IgD-negative memory B cell (primary cell): ENCODE results near the gene FOXK1. TPM values are rescaled to one million over a fixed set of nuclear protein-coding genes. Genes with fewer than 3 reads are reported as not detected.
A peak's percentile ranks its signal among the peaks of the same experiment; 100 is the strongest.

Source experiments
- H3K27ac Mint-ChIP-seq, 3 donors: one replicate each; pipeline ENCODE4 v1.8.0; 2020 to 2022; ENCODE audit warnings: mild to moderate bottlenecking in 3 of 3, mixed read lengths in 3 of 3, moderate library complexity in 1 of 3
- H3K27me3 Mint-ChIP-seq: one replicate; pipeline ENCODE4 v1.8.0; 2021; ENCODE audit warnings: mixed read lengths
- H3K36me3 Mint-ChIP-seq: one replicate; pipeline ENCODE4 v1.8.0; 2020; ENCODE audit warnings: mild to moderate bottlenecking, mixed read lengths
- H3K4me1 Mint-ChIP-seq, 3 donors: one replicate each; pipeline ENCODE4 v1.8.0; 2020 to 2022; ENCODE audit warnings: mixed read lengths in 3 of 3, mild to moderate bottlenecking in 1 of 3
- H3K4me3 Mint-ChIP-seq, 4 donors: one replicate each; pipeline ENCODE4 v1.8.0; 2020 to 2022; ENCODE audit warnings: mild to moderate bottlenecking in 4 of 4, mixed read lengths in 4 of 4, moderate library complexity in 3 of 4
- H3K9me3 Mint-ChIP-seq, 3 donors: one replicate each; pipeline ENCODE4 v1.8.0; 2020 to 2021; ENCODE audit warnings: mixed read lengths in 3 of 3, mild to moderate bottlenecking in 1 of 3
- polyA plus RNA-seq: library from polyadenylated mRNA; unstranded; fragments of 300-500 nt; fragmentation: Illumina TruSeq; gene quantifications from one replicate; pipeline ENCODE4 v1.2.3, GENCODE V29; 2021

FOXK1 gene
- polyA plus RNA-seq, 1 donor from 2014 or later = 2.3 TPM

- Mint-ChIP-seq H3K27ac (peak within 1 kb of the TSS; percentile 92 to 99 (median 99)), H3K4me3 (peak within 1 kb of the TSS; percentile 95 to 100 (median 98)), H3K27me3 (no peaks in the 10 kb centered on the region), H3K9me3 (no peaks in the 10 kb centered on the region), H3K36me3 (no peaks in the 10 kb centered on the region), H3K4me1 (peaks cover 27 to 35% (median 28%) of the 10 kb centered on the region in 3 donors)
Measured at GRCh38 chr7:4775250-4775847, 93.3 kb downstream of the FOXK1 start, which contains the start of gene AP5Z1. Gene AP5Z1, plus strand, starts transcription at chr7:4775623. Its CDS starts 93 bp downstream, at chr7:4775716.

- H3K27me3 Mint-ChIP-seq = no peaks in the 10 kb centered on the region
- H3K36me3 Mint-ChIP-seq = no peaks in the 10 kb centered on the region
- no peaks in the 10 kb centered on the region for H3K9me3 Mint-ChIP-seq
- peak overlapping the region; percentile 95 to 100 (median 98) for H3K4me3 Mint-ChIP-seq
- H3K4me1 Mint-ChIP-seq = peaks cover 25 to 35% (median 28%) of the 10 kb centered on the region in 3 donors
- H3K27ac Mint-ChIP-seq = peak overlapping the region; percentile 92 to 99 (median 99)
Measured at GRCh38 chr7:4775848-4776623, 93.9 kb downstream of the FOXK1 start.

GRCh38 chr7:4779118-4779517, 97.0 kb downstream of the FOXK1 start:
- Mint-ChIP-seq H3K36me3 (no peaks in the 10 kb centered on the region), H3K4me3 (no peak overlapping the region), H3K27ac (no peak overlapping the region), H3K27me3 (no peaks in the 10 kb centered on the region), H3K9me3 (no peaks in the 10 kb centered on the region), H3K4me1 (peaks cover 22 to 29% (median 28%) of the 10 kb centered on the region in 3 donors)

- Mint-ChIP-seq H3K27me3 (no peaks in the 10 kb centered on the region), H3K36me3 (no peaks in the 10 kb centered on the region), H3K4me3 (no peak overlapping the region), H3K27ac (no peak overlapping the region), H3K9me3 (no peaks in the 10 kb centered on the region), H3K4me1 (peaks cover 7 to 16% (median 11%) of the 10 kb centered on the region in 3 donors)
Measured at GRCh38 chr7:4781366-4782069, 99.4 kb downstream of the FOXK1 start.

- Mint-ChIP-seq H3K36me3 (no peaks in the 10 kb centered on the region), H3K4me1 (peaks cover 4 to 9% (median 4%) of the 10 kb centered on the region in 3 donors), H3K9me3 (no peaks in the 10 kb centered on the region)
Measured at GRCh38 chr7:4782333-4783291, 100.5 kb downstream of the FOXK1 start.

GRCh38 chr7:4783292-4783652, 101.2 kb downstream of the FOXK1 start:
- Mint-ChIP-seq H3K36me3 (no peaks in the 10 kb centered on the region), H3K9me3 (no peaks in the 10 kb centered on the region), H3K4me1 (peaks cover 0 to 2% (median 2%) of the 10 kb centered on the region in 3 donors), H3K27ac (no peak overlapping the region), H3K4me3 (no peak overlapping the region), H3K27me3 (no peaks in the 10 kb centered on the region)

More at GRCh38 chr7:4782333-4783291, 100.5 kb downstream of the FOXK1 start:
- H3K27me3 Mint-ChIP-seq = no peaks in the 10 kb centered on the region
- H3K27ac Mint-ChIP-seq = no peak overlapping the region
- H3K4me3 Mint-ChIP-seq = no peak overlapping the region

- Mint-ChIP-seq H3K4me3 (no peak overlapping the region), H3K4me1 (no peaks in the 10 kb centered on the region), H3K27ac (no peak overlapping the region), H3K36me3 (no peaks in the 10 kb centered on the region), H3K27me3 (no peaks in the 10 kb centered on the region), H3K9me3 (no peaks in the 10 kb centered on the region)
Measured at GRCh38 chr7:4783762-4784351, 101.8 kb downstream of the FOXK1 start.

GRCh38 chr7:4784799-4785198, 102.7 kb downstream of the FOXK1 start:
- Mint-ChIP-seq H3K27ac (no peak overlapping the region), H3K4me3 (no peak overlapping the region), H3K9me3 (no peaks in the 10 kb centered on the region), H3K4me1 (no peaks in the 10 kb centered on the region), H3K27me3 (no peaks in the 10 kb centered on the region), H3K36me3 (no peaks in the 10 kb centered on the region)

- no peaks in the 10 kb centered on the region for H3K9me3 Mint-ChIP-seq
- H3K27me3 Mint-ChIP-seq = no peaks in the 10 kb centered on the region
- H3K36me3 Mint-ChIP-seq = peaks cover 1% of the 10 kb centered on the region
- no peak overlapping the region for H3K4me3 Mint-ChIP-seq
- no peaks in the 10 kb centered on the region for H3K4me1 Mint-ChIP-seq
- no peak overlapping the region for H3K27ac Mint-ChIP-seq
Measured at GRCh38 chr7:4785371-4785770, 103.3 kb downstream of the FOXK1 start.

- Mint-ChIP-seq H3K4me1 (no peaks in the 10 kb centered on the region), H3K4me3 (no peak overlapping the region), H3K9me3 (no peaks in the 10 kb centered on the region), H3K27ac (no peak overlapping the region), H3K27me3 (no peaks in the 10 kb centered on the region), H3K36me3 (peaks cover 1% of the 10 kb centered on the region)
Measured at GRCh38 chr7:4786015-4786414, 103.9 kb downstream of the FOXK1 start.

GRCh38 chr7:4787541-4787940, 105.4 kb downstream of the FOXK1 start:
- peaks cover 1% of the 10 kb centered on the region for H3K36me3 Mint-ChIP-seq
- no peak overlapping the region for H3K27ac Mint-ChIP-seq

GRCh38 chr7:4787947-4788626, 106.0 kb downstream of the FOXK1 start:
- Mint-ChIP-seq H3K27me3 (no peaks in the 10 kb centered on the region), H3K4me3 (no peak overlapping the region), H3K9me3 (no peaks in the 10 kb centered on the region), H3K4me1 (no peaks in the 10 kb centered on the region), H3K36me3 (peaks cover 1% of the 10 kb centered on the region), H3K27ac (peak overlapping the region in 1 of 3 donors; percentile 27)

More at GRCh38 chr7:4787541-4787940, 105.4 kb downstream of the FOXK1 start:
- H3K4me1 Mint-ChIP-seq = no peaks in the 10 kb centered on the region
- H3K9me3 Mint-ChIP-seq = no peaks in the 10 kb centered on the region
- no peak overlapping the region for H3K4me3 Mint-ChIP-seq
- no peaks in the 10 kb centered on the region for H3K27me3 Mint-ChIP-seq

- no peak overlapping the region for H3K27ac Mint-ChIP-seq
- H3K4me1 Mint-ChIP-seq = no peaks in the 10 kb centered on the region
- no peaks in the 10 kb centered on the region for H3K9me3 Mint-ChIP-seq
- no peak overlapping the region for H3K4me3 Mint-ChIP-seq
- no peaks in the 10 kb centered on the region for H3K27me3 Mint-ChIP-seq
- H3K36me3 Mint-ChIP-seq = peaks cover 1% of the 10 kb centered on the region
Measured at GRCh38 chr7:4788627-4789189, 106.6 kb downstream of the FOXK1 start.
